Measurements from ENCODE around the gene XRCC5.

XRCC5 gene

DNA sequence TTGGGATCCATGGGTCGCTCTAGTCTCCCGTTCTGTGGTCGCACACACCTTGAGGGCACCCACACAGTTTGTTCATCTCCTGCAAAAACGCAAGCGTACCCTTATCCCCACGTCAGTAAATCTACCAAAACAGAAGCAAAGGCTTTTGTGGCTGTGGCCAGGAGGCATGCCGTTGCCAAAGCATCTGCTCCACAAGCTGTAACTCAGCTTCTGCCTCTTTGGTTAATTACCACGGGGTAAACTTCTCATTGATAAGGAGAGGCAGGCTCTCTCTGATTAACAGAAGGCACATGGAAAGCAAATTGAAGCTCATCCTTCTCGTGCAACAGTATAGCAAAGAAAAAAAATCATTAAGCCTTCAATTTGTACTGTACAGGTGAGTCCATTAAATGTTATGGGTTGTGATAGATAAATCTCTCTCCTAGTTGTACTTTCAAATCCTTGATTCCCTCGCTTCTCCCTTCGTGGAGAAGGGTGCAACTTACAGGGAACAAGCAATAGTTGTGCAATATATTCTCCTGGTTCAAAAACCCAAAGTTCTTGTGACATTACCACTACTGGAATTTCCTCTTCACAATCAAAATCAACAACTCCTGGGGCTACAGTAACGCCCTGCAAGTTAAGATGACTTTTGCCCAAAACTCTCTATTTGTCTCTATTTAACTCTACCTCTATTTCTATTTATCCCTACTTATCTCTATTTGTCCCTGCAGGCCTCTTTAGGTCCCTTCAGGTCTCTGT is 37.9 kb upstream of the XRCC5 start:
- no peak overlapping the region for H3K4me2 ChIP-seq (ENCODE audit: low read length)
- no peak overlapping the region for H3K4me3 ChIP-seq (ENCODE audit: low read depth, low read length, poor library complexity, severe bottlenecking)
- H3K4me1 ChIP-seq (ENCODE audit: insufficient read depth, low read length, severe bottlenecking) = no peaks in the 10 kb centered on the region
- no peaks in the 10 kb centered on the region for H3K36me3 ChIP-seq (ENCODE audit: insufficient read depth, low read length)
- H3K27ac ChIP-seq (ENCODE audit: low read depth, low read length, poor library complexity, severe bottlenecking) = no peak overlapping the region
- H3K27me3 ChIP-seq (ENCODE audit: insufficient read depth, low read length) = no peaks in the 10 kb centered on the region; the same call in 1 of the 2 replicates
- no peak overlapping the region for H2AFZ ChIP-seq (ENCODE audit: low read length)
- no peaks in the 10 kb centered on the region for H4K20me1 ChIP-seq (ENCODE audit: insufficient read depth, low read length)
- no peaks in the 10 kb centered on the region for H3K9me2 ChIP-seq (ENCODE audit: low read depth, low read length)
- H3K9ac ChIP-seq (ENCODE audit: low read length) = no peak overlapping the region
- H3F3A ChIP-seq (ENCODE audit: insufficient read depth, low read length) = no peaks in the 10 kb centered on the region
- no peaks in the 10 kb centered on the region for H3K79me2 ChIP-seq (ENCODE audit: insufficient read depth, low read length)
- TF ChIP-seq EZH2 (IDR thresholded peaks at IDR 0.05; ENCODE audit: borderline replicate concordance, low read length) = no peak
- TF ChIP-seq, protein P1, sequence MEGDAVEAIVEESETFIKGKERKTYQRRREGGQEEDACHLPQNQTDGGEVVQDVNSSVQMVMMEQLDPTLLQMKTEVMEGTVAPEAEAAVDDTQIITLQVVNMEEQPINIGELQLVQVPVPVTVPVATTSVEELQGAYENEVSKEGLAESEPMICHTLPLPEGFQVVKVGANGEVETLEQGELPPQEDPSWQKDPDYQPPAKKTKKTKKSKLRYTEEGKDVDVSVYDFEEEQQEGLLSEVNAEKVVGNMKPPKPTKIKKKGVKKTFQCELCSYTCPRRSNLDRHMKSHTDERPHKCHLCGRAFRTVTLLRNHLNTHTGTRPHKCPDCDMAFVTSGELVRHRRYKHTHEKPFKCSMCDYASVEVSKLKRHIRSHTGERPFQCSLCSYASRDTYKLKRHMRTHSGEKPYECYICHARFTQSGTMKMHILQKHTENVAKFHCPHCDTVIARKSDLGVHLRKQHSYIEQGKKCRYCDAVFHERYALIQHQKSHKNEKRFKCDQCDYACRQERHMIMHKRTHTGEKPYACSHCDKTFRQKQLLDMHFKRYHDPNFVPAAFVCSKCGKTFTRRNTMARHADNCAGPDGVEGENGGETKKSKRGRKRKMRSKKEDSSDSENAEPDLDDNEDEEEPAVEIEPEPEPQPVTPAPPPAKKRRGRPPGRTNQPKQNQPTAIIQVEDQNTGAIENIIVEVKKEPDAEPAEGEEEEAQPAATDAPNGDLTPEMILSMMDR (IDR thresholded peaks at IDR 0.05; ENCODE audit: low read length) = no peak
- H3K9me3 ChIP-seq (ENCODE audit: low read length) = no peaks in the 10 kb centered on the region

GRCh38 chr2:216072473-216072872 is 36.7 kb upstream of the XRCC5 start:
- TF ChIP-seq, protein P1 (IDR thresholded peaks at IDR 0.05; ENCODE audit: low read length) = no peak
- TF ChIP-seq EZH2 (IDR thresholded peaks at IDR 0.05; ENCODE audit: borderline replicate concordance, low read length) = no peak
- H3K4me3 ChIP-seq (ENCODE audit: low read depth, low read length, poor library complexity, severe bottlenecking) = no peak overlapping the region
- H3K27me3 ChIP-seq (ENCODE audit: insufficient read depth, low read length) = no peaks in the 10 kb centered on the region; the same call in 1 of the 2 replicates
- no peaks in the 10 kb centered on the region for H4K20me1 ChIP-seq (ENCODE audit: insufficient read depth, low read length)
- H2AFZ ChIP-seq (ENCODE audit: low read length) = no peak overlapping the region
- no peaks in the 10 kb centered on the region for H3K9me2 ChIP-seq (ENCODE audit: low read depth, low read length)
- no peaks in the 10 kb centered on the region for H3K9me3 ChIP-seq (ENCODE audit: low read length)
- H3K36me3 ChIP-seq (ENCODE audit: insufficient read depth, low read length) = no peaks in the 10 kb centered on the region
- H3F3A ChIP-seq (ENCODE audit: insufficient read depth, low read length) = no peaks in the 10 kb centered on the region
- H3K79me2 ChIP-seq (ENCODE audit: insufficient read depth, low read length) = no peaks in the 10 kb centered on the region
- no peaks in the 10 kb centered on the region for H3K4me1 ChIP-seq (ENCODE audit: insufficient read depth, low read length, severe bottlenecking)
- H3K4me2 ChIP-seq (ENCODE audit: low read length) = no peak overlapping the region
- no peak overlapping the region for H3K27ac ChIP-seq (ENCODE audit: low read depth, low read length, poor library complexity, severe bottlenecking)
- H3K9ac ChIP-seq (ENCODE audit: low read length) = no peak overlapping the region

DNA sequence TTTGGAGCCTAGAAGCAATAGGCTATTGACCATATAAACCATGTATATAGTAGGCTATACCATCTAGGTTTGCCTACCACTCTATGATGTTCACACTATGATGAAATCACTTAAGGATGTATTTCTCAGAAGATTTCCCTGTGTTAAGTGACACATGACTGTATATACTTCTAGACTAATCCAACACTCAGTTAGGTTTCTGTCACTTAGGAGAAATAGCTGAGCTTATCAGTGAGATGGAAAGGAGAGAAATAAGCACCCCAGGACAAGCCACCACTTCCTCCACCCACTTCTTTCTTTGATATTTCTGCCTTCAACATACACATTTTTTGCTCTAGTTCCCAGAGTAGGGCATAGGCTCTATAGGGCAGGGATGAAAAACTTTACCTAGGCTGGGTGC is 35.4 kb upstream of the XRCC5 start:
- no peak overlapping the region for H2AFZ ChIP-seq (ENCODE audit: low read length)
- H3K9me2 ChIP-seq (ENCODE audit: low read depth, low read length) = no peaks in the 10 kb centered on the region
- no peaks in the 10 kb centered on the region for H3K36me3 ChIP-seq (ENCODE audit: insufficient read depth, low read length)
- no peaks in the 10 kb centered on the region for H3K4me1 ChIP-seq (ENCODE audit: insufficient read depth, low read length, severe bottlenecking)
- no peaks in the 10 kb centered on the region for H3F3A ChIP-seq (ENCODE audit: insufficient read depth, low read length)
- H3K27me3 ChIP-seq (ENCODE audit: insufficient read depth, low read length) = no peaks in the 10 kb centered on the region; the same call in 1 of the 2 replicates
- H3K27ac ChIP-seq (ENCODE audit: low read depth, low read length, poor library complexity, severe bottlenecking) = no peak overlapping the region
- H4K20me1 ChIP-seq (ENCODE audit: insufficient read depth, low read length) = no peaks in the 10 kb centered on the region
- no peak overlapping the region for H3K4me3 ChIP-seq (ENCODE audit: low read depth, low read length, poor library complexity, severe bottlenecking)
- no peaks in the 10 kb centered on the region for H3K9me3 ChIP-seq (ENCODE audit: low read length)
- no peak overlapping the region for H3K4me2 ChIP-seq (ENCODE audit: low read length)
- no peaks in the 10 kb centered on the region for H3K79me2 ChIP-seq (ENCODE audit: insufficient read depth, low read length)
- TF ChIP-seq, protein P1 (IDR thresholded peaks at IDR 0.05; ENCODE audit: low read length) = no peak
- TF ChIP-seq EZH2 (IDR thresholded peaks at IDR 0.05; ENCODE audit: borderline replicate concordance, low read length) = no peak
- H3K9ac ChIP-seq (ENCODE audit: low read length) = no peak overlapping the region

Measured in OCI-LY1 (cell line).